GM21515 (cell line): ENCODE results near the gene SLC7A4.
A peak's percentile ranks its signal among the peaks of the same experiment; 100 is the strongest.
"Not testable (repeated sequence)": the region's sequence is repeated elsewhere in the genome, so short reads cannot be mapped to it uniquely, and the experiment has no call there.

Experiments used
- ATAC-seq: cut with Tn5 transposase; IDR thresholded peaks from one replicate; pipeline ENCODE4 v1.9.1; 2021; ENCODE audit not compliant: unreplicated experiment

The SLC7A4 gene

DNA sequence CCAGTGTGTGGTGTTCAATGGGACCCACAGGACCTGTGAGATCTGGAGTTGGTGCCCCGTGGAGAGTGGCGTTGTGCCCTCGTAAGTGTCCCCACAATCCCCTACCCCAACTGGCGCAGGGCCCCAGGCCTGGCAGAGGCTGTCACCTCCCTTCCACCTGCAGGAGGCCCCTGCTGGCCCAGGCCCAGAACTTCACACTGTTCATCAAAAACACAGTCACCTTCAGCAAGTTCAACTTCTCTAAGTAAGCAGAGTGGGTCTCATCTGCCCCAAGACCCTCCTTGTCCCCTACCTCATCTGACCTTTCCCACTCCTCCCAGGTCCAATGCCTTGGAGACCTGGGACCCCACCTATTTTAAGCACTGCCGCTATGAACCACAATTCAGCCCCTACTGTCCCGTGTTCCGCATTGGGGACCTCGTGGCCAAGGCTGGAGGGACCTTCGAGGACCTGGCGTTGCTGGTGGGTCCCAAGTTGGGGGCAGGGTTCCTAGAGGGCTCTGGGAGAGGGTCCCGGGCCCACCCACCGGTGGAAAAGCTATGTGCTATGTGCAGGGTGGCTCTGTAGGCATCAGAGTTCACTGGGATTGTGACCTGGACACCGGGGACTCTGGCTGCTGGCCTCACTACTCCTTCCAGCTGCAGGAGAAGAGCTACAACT lies 9.3 kb downstream of the SLC7A4 start:
- no peak for ATAC-seq

DNA sequence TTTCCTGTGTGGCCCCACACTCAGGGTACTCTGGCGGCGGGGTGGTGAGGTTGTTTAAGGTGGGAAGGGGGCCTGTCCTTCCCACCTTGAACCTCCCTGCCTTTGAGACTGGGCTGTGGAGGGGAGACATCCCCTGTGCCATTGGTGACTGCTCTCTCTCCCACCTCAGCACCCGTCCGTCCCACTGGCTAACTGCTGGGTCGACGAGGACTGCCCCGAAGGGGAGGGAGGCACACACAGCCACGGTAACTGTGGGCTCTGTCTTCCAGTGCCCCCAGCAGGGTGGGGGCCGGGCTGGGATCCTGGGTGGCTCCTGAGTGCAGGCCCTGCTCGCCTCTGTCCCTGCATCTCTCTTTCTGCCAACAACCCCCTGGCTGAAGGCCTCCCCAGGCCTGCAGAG lies 9.9 kb downstream of the SLC7A4 start:
- ATAC-seq, result no peak

DNA sequence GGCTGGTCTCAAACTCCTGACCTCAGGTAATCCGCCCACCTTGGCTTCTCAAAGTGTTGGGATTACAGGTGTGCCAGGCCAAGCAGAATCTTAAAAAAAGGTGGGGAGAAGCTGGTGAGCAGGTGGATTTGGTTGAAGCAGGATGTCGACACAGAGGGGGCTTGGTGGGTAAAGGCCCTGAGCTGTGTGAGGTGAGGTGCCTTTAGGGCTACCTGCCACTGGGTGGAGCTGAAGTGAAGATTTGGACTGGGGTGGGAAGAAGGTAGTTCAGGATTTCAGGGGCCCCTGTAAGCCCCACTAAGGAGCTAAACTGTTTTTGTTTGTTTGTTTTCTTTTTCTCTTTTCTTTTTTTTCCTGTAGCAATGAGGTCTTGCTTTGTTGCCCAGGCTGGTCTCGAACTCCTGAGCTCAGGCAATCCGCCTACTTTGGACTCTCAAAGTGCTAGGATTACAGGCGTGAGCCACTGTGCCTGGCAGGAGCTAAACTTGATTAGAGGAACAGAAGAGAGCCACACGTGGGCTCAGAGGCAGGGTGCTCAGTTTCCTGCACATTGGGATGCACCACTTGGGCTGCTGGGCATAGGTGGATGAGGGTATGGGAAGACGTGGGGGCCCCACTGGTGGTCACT lies 11.4 kb downstream of the SLC7A4 start:
- no peak for ATAC-seq

DNA sequence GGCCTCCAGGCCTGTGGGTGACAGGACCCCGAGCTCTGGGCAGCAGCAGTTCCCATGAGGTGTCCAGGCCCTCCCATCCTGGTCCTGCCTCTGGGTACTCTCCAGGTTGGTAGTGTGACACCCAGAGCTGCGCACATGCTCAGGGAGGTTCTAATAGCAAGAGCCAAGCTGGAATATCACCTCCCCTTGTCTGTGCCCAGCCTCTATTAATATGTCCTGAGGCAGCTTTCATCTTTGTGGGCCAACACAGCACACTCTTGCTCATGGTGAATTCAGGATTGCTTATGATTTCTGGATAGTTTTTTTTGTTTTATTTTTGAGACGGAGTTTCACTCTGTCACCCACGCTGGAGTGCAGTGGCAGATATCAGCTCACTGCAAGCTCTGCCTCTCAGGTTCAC lies 14.0 kb downstream of the SLC7A4 start:
- ATAC-seq, result no peak

DNA sequence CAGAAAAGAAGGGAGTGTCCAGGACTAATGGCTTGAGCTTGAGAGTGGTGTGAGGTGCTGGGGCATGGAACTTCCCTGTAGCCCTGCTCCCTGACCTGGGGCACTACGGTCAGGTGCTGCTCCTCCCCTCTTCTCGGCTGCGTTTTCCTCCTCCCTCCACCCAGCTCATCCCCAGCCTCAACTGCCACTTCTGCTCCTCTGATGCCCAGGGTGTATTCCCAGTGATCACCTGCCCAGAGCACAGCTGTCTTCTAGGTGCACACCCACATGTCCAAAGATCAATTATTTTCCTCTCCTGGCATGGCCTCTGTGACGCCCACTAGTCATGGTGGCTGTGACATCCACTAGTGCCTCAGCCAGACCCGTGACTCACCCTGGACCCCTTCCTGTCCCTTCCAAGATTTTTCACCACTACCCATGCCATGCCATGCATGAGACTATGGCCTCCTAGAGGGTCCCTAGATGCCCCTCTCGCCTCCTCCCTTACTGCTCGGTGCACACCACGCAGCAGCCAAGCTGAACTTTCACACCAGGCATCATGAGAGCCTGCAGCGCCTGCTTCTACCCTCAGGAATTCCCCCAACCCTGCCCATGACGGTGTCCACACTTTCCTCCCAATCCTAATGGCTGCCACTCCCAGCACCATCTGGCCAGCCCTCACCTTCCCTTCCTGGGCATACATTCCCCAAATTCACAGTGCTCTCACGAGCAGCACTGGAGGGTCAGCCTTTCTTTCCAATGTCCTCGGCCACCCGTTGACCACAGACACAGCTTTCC lies 15.5 kb downstream of the SLC7A4 start:
- ATAC-seq, result no peak

DNA sequence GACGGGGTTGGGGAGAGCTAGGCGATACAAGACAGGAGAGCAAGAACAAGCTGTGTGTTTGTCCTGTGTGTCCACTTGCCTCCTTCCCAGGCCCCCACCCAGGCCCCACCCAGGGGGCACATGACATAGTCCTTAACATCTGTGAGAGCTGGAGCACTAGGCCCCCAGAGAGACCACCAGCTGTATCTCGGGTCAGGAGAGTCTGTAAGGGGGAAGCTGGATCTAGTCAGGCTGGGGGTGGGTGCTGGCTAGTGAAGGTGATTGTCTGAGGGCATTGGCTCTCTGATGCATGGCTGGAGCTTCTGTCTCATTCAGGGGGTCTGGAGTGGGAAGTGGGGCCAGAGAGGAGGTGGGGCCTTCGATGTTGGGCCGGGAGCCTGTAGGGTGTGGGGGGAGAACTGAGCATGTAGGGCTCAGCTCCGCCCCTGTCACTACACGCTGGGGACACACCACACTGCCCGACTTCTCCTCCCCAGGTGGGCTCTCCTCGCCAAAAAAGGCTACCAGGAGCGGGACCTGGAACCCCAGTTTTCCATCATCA lies 16.8 kb downstream of the SLC7A4 start:
- ATAC-seq, result no peak

DNA sequence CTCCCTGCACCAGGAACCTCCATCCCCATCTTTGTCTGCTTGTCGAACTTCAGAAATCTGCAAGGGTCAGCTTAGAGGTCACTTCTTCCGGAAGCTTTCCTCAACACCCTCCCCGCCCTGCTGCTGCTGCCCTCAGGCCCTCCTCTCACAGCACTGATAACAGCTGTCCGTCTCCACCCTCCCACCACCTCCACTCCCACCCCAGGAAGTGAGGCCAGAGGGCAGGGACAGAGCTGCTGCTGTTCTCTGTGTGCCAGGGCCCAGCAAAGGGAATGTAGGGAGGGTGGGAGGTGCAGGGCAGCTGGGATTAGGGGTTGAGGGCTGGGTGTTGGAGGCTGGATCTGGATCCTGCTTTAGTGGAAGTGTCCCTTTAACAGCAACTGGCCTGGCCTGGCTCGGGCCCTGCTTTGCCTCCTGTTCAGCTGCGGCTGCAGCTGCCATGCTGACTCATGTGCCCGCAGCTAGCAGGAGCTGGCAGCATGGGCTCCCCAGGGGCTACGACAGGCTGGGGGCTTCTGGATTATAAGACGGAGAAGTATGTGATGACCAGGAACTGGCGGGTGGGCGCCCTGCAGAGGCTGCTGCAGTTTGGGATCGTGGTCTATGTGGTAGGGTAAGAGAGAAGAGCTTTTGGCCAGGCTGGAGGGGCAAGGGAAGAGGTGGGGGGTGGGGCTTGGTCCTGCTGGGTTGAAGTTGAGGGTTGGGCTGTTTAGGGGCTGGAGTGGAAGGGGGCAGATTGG lies 17.5 kb downstream of the SLC7A4 start, which contains the start of gene P2RX6:
Gene P2RX6 (plus strand): TSS at position 440 of the 740 bp plus-strand sequence. CDS start 10 bp downstream, at position 450.
- no peak for ATAC-seq

DNA sequence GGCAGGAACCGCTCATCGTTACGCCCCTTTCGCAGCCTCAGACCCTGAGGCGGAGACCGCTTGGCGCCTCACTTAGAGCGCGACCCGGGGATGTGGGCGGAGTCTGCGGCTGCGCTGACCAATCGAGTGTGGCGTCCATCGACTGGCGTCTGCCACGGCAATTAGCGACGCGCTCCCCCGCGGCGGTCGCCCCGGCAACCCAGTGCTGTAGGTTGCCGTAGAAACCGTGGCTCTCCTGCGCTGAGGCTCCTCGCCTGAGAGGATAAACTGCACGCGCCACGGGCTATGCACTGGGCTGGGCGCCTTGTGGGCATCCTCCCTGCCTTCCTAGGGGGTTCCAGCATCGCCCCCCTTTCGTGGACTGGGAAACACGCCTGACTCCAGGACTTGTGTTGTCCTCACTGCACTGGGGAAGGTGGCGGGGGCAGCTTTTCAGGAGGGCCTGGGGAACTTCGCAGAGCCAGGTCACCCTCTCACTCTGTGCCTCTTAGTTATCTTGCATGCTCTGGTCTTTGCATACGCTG lies 18.1 kb downstream of the SLC7A4 start:
- peak; percentile 78 for ATAC-seq

DNA sequence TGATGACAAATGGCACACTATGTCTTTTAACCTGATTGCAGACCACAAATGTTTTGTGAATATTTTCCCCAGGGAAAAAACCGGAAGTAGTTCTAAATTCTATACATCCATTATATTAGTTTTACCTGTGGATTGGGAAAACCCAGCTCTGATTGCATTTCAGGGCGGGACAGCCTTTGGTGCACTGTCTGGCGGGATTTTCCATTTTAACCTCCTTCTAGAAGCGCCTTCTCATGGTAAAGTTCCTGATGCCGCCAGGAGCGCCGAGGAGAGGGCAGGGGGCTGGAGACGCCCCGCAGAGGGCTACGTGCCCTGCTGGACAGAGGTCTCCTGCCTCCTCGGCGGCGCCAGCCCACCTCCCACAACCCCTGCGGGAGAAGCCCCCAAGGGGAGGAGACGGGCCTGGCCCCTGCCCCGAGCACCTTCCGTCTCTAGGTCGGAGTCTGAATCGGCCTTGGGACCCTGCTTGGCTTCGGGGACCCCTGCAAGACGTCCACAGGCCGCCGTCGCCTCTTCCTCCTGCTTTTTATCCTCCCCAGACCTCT lies 18.6 kb downstream of the SLC7A4 start:
- no peak for ATAC-seq

DNA sequence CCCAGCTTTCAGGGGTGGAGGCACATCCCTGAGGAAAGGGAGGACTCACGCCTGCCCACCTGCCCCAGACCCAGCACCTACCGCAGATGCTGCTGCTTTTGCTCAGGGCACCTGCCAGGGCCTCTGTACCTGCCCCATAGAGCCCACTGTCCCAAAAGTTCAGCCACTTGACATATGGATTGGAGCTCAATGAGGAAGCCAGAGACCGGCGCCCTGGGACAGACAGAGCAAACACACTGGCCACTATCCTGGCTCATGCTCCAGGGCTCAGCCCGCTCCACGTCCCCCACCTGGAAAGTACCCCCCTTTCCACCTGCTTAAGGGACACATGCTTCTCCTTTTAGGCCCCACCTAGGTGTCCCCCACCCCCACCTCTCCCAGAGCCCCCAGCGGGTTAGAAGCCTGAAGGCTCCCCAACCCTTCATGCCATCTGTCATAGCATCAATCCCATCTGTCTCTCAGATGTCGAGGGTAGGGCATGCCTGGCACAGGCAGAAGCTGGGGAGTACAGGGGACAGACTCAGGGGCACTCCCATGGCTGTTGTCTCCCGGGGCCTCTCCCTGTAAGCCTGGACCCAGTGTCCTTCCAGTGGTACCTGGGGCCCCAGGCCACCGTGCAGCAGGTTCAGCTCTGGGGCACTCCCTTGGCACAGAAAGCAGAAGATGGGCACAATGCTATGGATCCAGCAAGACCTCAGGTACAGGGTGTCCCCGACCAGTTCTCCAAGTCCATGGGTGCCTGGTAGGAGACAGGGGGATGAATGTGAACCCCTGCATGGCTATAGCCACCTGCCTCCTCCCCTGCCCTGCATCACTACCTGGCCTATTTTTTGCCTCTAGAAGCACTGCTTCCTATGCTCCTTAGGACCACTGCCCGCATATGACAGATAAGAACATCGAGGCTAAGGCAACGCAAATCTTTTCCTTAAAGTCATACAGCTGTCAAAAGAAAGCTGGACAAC lies 19.6 kb downstream of the SLC7A4 start:
- no peak for ATAC-seq

DNA sequence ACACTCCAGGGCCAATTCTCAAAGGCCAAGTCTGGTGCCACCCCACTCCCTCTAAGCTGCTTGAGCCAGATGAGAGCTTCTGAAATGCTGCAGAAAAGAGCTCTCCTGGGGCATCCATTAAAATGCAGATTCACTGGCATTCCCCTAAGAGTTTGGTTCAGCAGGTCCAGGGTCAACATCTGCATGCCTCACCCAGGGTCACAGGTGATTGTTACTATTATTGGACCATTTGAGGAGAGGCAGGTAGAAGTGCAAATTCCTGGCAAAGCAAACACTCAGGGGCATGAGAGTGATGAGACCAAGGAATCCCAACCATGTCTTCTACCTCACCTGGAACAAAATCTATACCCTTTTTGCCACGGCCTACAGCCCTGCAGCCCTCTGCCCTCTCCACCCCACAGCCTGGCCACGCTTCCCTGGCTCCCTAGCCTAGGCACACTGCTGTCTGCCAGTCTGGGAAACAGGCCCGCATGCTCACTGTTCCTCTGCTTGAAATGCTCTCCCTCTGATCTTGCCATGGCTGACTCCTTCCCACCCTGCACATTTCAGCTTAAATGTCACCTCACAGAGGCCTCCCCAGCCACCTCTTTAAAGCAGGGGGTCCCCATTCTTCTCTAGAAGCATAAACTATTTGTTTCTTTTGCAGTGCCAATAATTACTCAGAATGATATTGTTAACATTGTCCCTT lies 21.8 kb downstream of the SLC7A4 start:
- no peak for ATAC-seq

DNA sequence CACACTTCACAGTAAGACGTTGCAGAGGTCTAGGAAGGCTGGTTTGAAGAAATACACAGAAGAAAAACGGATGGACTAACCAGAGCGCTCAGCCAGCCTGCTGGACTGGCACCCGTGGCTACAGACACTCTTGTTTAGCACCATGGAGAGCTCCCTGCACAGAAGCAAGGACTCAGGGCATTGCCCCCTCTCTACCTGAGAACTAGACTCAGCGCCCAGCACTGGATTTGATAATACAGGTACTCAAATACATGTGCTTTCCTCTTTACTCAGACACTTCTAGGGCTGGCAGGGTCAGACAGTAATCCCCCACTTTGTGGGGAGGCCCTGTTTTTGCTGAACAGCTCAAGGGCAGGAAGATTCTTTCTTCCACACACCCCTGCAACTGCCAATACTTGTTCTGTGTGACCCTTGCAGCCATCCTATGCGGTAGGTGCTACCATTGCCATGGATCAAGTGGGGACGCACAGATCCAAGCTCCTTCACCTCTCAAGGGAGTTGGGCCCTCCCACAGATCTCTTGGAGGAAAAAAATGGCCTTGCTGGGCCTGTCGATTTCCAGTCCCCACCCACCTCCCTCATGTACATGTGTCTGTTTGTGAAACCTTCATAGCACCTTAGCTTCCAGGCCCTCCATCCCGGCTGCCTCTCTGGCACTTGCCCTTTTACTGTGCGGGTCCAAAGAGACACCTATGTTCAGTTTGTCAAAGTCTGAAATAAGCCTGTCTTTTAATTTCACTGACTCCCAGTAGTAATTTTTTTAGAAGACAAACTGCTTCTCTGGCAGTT lies 22.5 kb downstream of the SLC7A4 start:
- no peak for ATAC-seq

DNA sequence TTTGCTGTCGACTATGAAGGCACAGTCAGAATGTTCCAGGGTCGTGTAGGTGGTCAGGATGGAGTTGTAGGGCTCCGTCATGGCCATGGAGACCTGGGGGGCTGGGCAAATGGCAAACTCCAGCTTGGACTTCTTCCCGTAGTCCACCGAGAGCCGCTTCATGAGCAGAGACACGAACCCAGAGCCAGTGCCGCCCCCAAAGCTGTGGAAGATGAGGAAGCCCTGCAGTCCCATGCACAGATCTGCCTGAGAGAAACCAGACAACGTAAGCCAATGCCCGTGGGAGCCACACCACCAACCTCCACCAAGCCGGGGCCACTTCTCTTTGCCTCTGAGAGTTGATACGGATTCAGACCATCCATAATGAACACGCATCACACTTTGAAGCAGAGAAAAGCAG lies 23.2 kb downstream of the SLC7A4 start:
- ATAC-seq, result not testable (repeated sequence)

DNA sequence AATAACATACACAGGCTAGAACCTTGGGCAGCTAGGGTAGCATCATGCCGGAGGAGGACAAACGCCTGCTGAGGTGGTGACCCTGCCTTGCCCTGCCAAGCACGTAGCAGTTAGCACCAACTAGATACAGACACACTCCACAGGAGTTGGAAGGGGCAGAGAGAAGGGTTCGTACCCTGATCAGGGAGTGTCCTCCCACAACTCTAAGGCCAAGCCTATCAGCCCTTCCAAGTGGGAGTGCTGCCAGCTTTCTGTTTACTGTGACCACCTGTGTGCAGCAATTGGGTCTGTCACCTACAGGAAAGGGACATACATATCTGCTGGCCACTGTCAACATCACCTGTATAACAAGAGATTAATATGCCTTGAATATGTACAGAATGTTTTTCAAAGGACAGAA lies 28.6 kb downstream of the SLC7A4 start:
- ATAC-seq, result no peak

DNA sequence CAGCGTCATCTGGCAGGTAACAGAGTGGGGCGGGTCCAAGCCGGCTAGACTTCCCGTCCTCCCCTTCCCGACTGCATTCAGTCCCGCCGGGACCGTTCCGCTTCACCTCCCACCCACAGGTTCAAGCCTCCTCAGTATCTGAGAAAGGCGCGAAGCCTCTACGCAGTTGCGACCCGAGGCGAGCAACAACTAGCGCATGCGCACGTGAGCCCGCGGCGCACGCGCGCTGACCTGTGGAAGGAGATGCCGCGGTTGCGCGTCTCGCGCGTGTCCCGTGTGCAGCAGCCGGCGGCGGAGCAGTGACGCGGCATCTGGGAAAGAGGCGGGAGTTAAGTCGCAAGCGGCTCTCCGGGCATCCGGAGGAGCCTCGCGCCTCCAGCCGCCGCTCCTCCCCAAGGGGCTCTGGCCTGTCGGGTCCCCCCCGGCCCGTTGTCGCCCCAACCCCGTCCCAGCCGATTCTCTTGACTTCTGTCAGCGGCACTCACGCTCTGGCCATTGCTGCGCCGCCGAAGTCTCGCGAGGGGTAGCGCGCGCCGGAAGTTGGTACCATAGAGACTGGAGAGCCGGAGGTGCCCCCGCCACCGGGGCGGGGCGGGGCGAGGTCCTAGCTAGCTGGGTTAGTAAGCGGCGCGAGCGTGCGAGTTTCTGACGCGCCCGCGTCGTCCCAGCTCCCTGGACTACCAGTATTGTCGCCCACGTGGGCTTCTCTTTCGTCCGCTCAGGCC lies 30.6 kb downstream of the SLC7A4 start, which contains the start of gene THAP7:
Gene THAP7 (minus strand): TSS at position 518 of the 725 bp plus-strand sequence. CDS start 207 bp downstream, at position 311.
- ATAC-seq, result peak; percentile 74

DNA sequence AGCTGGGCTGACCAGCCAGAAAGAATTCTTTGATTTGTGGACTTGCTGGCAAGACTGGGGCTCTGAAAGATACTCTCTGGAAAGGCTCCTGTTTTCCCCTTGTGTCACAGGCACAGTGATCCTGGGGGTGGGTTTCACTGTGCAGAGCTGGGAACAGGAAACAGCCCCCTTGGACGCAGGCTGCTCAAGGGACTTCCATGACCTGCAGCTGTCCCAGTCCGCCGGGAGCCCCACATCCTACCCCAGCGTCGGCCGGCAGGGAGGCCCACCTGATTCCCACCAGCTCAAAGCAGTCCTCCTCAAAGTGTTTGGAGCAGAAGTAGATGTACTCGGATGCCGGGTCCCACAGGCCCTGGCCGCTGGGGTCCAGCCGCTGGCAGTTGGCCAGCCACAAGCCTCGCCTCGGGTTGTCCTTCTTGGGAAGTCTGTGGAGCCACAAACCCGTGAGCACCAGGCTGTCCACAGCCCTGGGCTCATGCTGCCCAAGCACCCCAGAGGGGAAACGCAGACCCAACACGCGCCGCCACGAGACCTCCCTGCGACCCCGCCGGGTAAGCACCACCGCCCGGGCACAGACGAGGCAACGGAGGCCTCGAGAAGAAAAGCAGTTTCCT lies 31.3 kb downstream of the SLC7A4 start:
- ATAC-seq, result no peak
